ENCODE measurements around the gene FBLN1. TPM values are rescaled to one million over a fixed set of nuclear protein-coding genes. Genes with fewer than 3 reads are reported as not detected.

Gene FBLN1
- total RNA-seq, 1 donor from 2014 or later = 211 TPM

- Mint-ChIP-seq H3K27ac (ENCODE audit: unreplicated experiment) (peak overlapping the region; percentile 23), H3K36me3 (ENCODE audit: unreplicated experiment) (peaks cover 29% of the 10 kb centered on the region), H3K9me3 (ENCODE audit: unreplicated experiment) (no peaks in the 10 kb centered on the region), H3K4me3 (ENCODE audit: unreplicated experiment) (no peak overlapping the region), H3K4me1 (ENCODE audit: unreplicated experiment) (peaks cover 39% of the 10 kb centered on the region), H3K27me3 (ENCODE audit: unreplicated experiment) (no peaks in the 10 kb centered on the region)
- DNase-seq (ENCODE audit: extremely low spot score, unreplicated experiment) = no peak
- TF ChIP-seq, protein P1, sequence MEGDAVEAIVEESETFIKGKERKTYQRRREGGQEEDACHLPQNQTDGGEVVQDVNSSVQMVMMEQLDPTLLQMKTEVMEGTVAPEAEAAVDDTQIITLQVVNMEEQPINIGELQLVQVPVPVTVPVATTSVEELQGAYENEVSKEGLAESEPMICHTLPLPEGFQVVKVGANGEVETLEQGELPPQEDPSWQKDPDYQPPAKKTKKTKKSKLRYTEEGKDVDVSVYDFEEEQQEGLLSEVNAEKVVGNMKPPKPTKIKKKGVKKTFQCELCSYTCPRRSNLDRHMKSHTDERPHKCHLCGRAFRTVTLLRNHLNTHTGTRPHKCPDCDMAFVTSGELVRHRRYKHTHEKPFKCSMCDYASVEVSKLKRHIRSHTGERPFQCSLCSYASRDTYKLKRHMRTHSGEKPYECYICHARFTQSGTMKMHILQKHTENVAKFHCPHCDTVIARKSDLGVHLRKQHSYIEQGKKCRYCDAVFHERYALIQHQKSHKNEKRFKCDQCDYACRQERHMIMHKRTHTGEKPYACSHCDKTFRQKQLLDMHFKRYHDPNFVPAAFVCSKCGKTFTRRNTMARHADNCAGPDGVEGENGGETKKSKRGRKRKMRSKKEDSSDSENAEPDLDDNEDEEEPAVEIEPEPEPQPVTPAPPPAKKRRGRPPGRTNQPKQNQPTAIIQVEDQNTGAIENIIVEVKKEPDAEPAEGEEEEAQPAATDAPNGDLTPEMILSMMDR (IDR thresholded peaks at IDR 0.05) = no peak
Measured at GRCh38 chr22:45548247-45548840, 45.7 kb downstream of the FBLN1 start.

- H3K27me3 Mint-ChIP-seq (ENCODE audit: unreplicated experiment) = no peaks in the 10 kb centered on the region
Measured at GRCh38 chr22:45548991-45549761, 46.5 kb downstream of the FBLN1 start.

DNA sequence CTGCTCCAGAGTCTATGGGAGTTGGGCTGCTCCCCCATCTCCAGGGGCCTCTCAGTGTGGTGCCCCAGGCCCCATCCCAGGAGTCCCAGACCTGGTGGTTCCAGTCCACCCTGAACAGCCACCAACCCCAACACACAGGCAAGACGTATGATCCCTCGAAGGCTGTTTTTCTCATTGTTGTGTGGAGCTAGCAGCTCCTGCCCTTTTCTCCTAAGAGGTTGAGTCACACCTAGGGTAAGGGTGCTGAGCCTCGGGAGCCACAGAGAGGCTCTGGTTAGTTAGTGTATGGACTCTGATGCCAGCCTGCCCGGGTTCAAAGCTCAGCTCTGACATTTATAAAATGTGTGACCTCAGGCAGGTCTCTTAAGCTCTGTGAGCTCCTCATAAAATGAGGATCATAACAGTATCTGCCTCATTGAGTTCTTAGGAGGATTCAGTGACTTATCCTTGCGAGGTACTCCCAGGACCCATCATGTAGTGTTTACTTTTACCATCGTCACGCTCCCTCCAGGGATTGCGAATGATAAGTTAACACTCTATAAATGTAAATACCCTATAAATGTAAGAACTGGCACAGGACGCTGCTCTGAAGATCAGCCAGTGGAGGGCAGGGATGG is 47.2 kb downstream of the FBLN1 start:
- Mint-ChIP-seq H3K4me1 (ENCODE audit: unreplicated experiment) (peaks cover 51% of the 10 kb centered on the region), H3K27me3 (ENCODE audit: unreplicated experiment) (no peaks in the 10 kb centered on the region), H3K4me3 (ENCODE audit: unreplicated experiment) (no peak overlapping the region), H3K27ac (ENCODE audit: unreplicated experiment) (peak overlapping the region; percentile 92), H3K9me3 (ENCODE audit: unreplicated experiment) (no peaks in the 10 kb centered on the region), H3K36me3 (ENCODE audit: unreplicated experiment) (peaks cover 25% of the 10 kb centered on the region)
- TF ChIP-seq, protein P1 (IDR thresholded peaks at IDR 0.05) = no peak
- no peak for DNase-seq (ENCODE audit: extremely low spot score, unreplicated experiment)

More at GRCh38 chr22:45548991-45549761, 46.5 kb downstream of the FBLN1 start:
- H3K4me3 Mint-ChIP-seq (ENCODE audit: unreplicated experiment) = no peak overlapping the region
- TF ChIP-seq, protein P1 (IDR thresholded peaks at IDR 0.05) = peak; percentile 29
- H3K27ac Mint-ChIP-seq (ENCODE audit: unreplicated experiment) = peak overlapping the region; percentile 92
- H3K36me3 Mint-ChIP-seq (ENCODE audit: unreplicated experiment) = peaks cover 28% of the 10 kb centered on the region
- peaks cover 48% of the 10 kb centered on the region for H3K4me1 Mint-ChIP-seq (ENCODE audit: unreplicated experiment)
- no peaks in the 10 kb centered on the region for H3K9me3 Mint-ChIP-seq (ENCODE audit: unreplicated experiment)
- no peak for DNase-seq (ENCODE audit: extremely low spot score, unreplicated experiment)

DNA sequence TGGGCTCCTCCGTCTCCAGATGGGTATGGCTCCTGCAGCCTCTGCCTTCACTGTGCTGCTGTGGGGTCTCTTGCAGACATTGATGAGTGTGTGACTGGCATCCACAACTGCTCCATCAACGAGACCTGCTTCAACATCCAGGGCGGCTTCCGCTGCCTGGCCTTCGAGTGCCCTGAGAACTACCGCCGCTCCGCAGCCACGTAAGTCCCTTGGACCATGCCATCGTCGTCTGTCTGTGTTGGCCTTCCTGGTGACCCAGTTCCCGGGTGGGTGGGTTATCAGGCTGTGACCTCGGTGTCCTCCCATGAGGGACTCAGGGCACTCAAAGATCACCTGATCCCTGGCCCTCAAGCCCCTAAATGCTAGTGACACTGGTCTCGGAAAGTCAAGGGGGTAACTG is 47.7 kb downstream of the FBLN1 start:
- H3K4me3 Mint-ChIP-seq (ENCODE audit: unreplicated experiment) = no peak overlapping the region
- DNase-seq (ENCODE audit: extremely low spot score, unreplicated experiment) = no peak
- TF ChIP-seq, protein P1 (IDR thresholded peaks at IDR 0.05) = no peak
- H3K27me3 Mint-ChIP-seq (ENCODE audit: unreplicated experiment) = no peaks in the 10 kb centered on the region
- H3K36me3 Mint-ChIP-seq (ENCODE audit: unreplicated experiment) = peaks cover 21% of the 10 kb centered on the region
- H3K4me1 Mint-ChIP-seq (ENCODE audit: unreplicated experiment) = peaks cover 51% of the 10 kb centered on the region
- H3K9me3 Mint-ChIP-seq (ENCODE audit: unreplicated experiment) = no peaks in the 10 kb centered on the region
- no peak overlapping the region for H3K27ac Mint-ChIP-seq (ENCODE audit: unreplicated experiment)

- TF ChIP-seq, protein P1 (IDR thresholded peaks at IDR 0.05) = no peak
- H3K9me3 Mint-ChIP-seq (ENCODE audit: unreplicated experiment) = no peaks in the 10 kb centered on the region
- H3K36me3 Mint-ChIP-seq (ENCODE audit: unreplicated experiment) = peaks cover 22% of the 10 kb centered on the region
- DNase-seq (ENCODE audit: extremely low spot score, unreplicated experiment) = no peak
- H3K4me3 Mint-ChIP-seq (ENCODE audit: unreplicated experiment) = no peak overlapping the region
- H3K27ac Mint-ChIP-seq (ENCODE audit: unreplicated experiment) = peak overlapping the region; percentile 75
- peaks cover 51% of the 10 kb centered on the region for H3K4me1 Mint-ChIP-seq (ENCODE audit: unreplicated experiment)
- no peaks in the 10 kb centered on the region for H3K27me3 Mint-ChIP-seq (ENCODE audit: unreplicated experiment)
Measured at GRCh38 chr22:45550891-45551290, 48.2 kb downstream of the FBLN1 start.

All from osteocyte (in vitro differentiated cells).